GM12878 (cell line): ENCODE results near the gene RAPGEF1. TPM values are rescaled to one million over a fixed set of nuclear protein-coding genes. Genes with fewer than 3 reads are reported as not detected.

ENCODE experiments used
- ATAC-seq: fragments of 200-7000 bp; cut with Tn5 transposase; 3 replicates; pipeline ENCODE4 v1.9.1; 2020; ENCODE audit warnings: mild to moderate bottlenecking, moderate library complexity
- BruUV-seq: library from RNA; stranded (reverse); fragments of 400-500 nt; replicated peaks from 2 replicates; lab custom pipeline; 2021; lab: Mats Ljungman, UMichigan
- CTCF ChIA-PET: fragments of 300-600 bp; sonication (Branson Sonifier 250); formaldehyde crosslinking; extraction: SDS; loops from one replicate; lab custom pipeline; 2021; ENCODE audit warnings: inconsistent platforms; lab: Yijun Ruan, JAX
- POLR2A ChIA-PET: fragments of 350-600 bp; formaldehyde crosslinking; extraction: SDS; loops from one replicate; lab custom pipeline; 2021; ENCODE audit warnings: inconsistent platforms; lab: Charles Lee
- RAD21 ChIA-PET: fragments of 300-600 bp; sonication (Branson Sonifier 250); formaldehyde crosslinking; loops from one replicate; lab custom pipeline; 2023; ENCODE audit warnings: antibody characterized with exemption; ENCODE audit not compliant: unreplicated experiment; lab: Charles Lee
- SMC1A ChIA-PET: fragments of 300-600 bp; sonication (Branson Sonifier 250); formaldehyde crosslinking; loops from one replicate; lab custom pipeline; 2023; ENCODE audit not compliant: unreplicated experiment, uncharacterized antibody; lab: Charles Lee
- DNase-seq: peaks from one replicate; pipeline ENCODE4 v3.0.0-alpha.2; 2011; ENCODE audit warnings: low read depth, low spot score
- FAIRE-seq: peaks from 3 replicates; lab custom pipeline; 2011; peaks lifted over from hg19 to GRCh38; lab: Jason Lieb, UNC
- H2AFZ ChIP-seq: 2 replicates; pipeline ENCODE4 v1.6.0; 2011; ENCODE audit warnings: low read depth, low read length, control low read depth; ENCODE audit not compliant: control insufficient read depth
- H3K27ac ChIP-seq: 2 replicates; pipeline ENCODE4 v1.5.1; 2011; ENCODE audit warnings: control low read depth; ENCODE audit not compliant: control insufficient read depth, insufficient read depth
- H3K27me3 ChIP-seq, 2 experiments: replicated peaks in 1 of 2; 2 replicates each; pipeline versions ENCODE4 v1.6.0 to v1.6.1; 2011; ENCODE audit warnings: low read length in 1 of 2; ENCODE audit not compliant: control insufficient read depth in 2 of 2, insufficient read depth in 2 of 2
- H3K36me3 ChIP-seq, 2 experiments: 2 replicates each; pipeline ENCODE4 v1.5.1; 2011; ENCODE audit warnings: low read length in 1 of 2; ENCODE audit not compliant: control insufficient read depth in 2 of 2, insufficient read depth in 2 of 2
- H3K4me1 ChIP-seq: 2 replicates; pipeline ENCODE4 v1.6.1; 2011; ENCODE audit warnings: mild to moderate bottlenecking, low read length, moderate library complexity, mixed read lengths; ENCODE audit not compliant: control insufficient read depth, insufficient read depth
- H3K4me2 ChIP-seq: 2 replicates; pipeline ENCODE4 v1.6.0; 2011; ENCODE audit warnings: control low read depth; ENCODE audit not compliant: control insufficient read depth, insufficient read depth
- H3K4me3 ChIP-seq: fragments of 200-600 bp; sonication (generic); 2 replicates; pipeline ENCODE4 v1.5.1; 2016
- H3K79me2 ChIP-seq: 2 replicates; pipeline ENCODE4 v1.6.0; 2011; ENCODE audit warnings: low read length; ENCODE audit not compliant: control insufficient read depth, insufficient read depth
- H3K9ac ChIP-seq: 2 replicates; pipeline ENCODE4 v1.8.0; 2011; ENCODE audit warnings: low read length, control low read depth, mixed read lengths; ENCODE audit not compliant: control insufficient read depth, insufficient read depth
- H3K9me3 ChIP-seq: replicated peaks from 3 replicates; pipeline ENCODE4 v1.5.1; 2011; ENCODE audit warnings: mild to moderate bottlenecking, low read length; ENCODE audit not compliant: control insufficient read depth, insufficient read depth
- H4K20me1 ChIP-seq: 2 replicates; pipeline ENCODE4 v1.6.0; 2011; ENCODE audit not compliant: control insufficient read depth, insufficient read depth
- CTCF ChIP-seq, 3 experiments: IDR thresholded peaks in 2 of 3; conservative IDR thresholded peaks in 1 of 3; 2 replicates each; pipeline ENCODE4 v1.5.1; 2011; ENCODE audit warnings: low read depth in 3 of 3, low read length in 3 of 3, mild to moderate bottlenecking in 3 of 3, control low read depth in 2 of 3, moderate library complexity in 2 of 3, inconsistent platforms in 1 of 3, mixed read lengths in 1 of 3; ENCODE audit not compliant: control insufficient read depth in 2 of 3, insufficient read depth in 1 of 3; ENCODE audit errors: extremely low read depth in 1 of 3
- EGR1 ChIP-seq, 2 experiments: IDR thresholded peaks; 1 replicate in 1 of 2; 2 replicates in 1 of 2; pipeline ENCODE4 v1.6.1; 2011 to 2012; ENCODE audit warnings: low read depth in 2 of 2, low read length in 2 of 2, borderline replicate concordance in 1 of 2, mild to moderate bottlenecking in 1 of 2, moderate library complexity in 1 of 2
- RFX5 ChIP-seq: IDR thresholded peaks from 2 replicates; pipeline ENCODE4 v1.6.1; 2011; ENCODE audit warnings: low read depth, low read length, improper control_type of control experiment
- SUPT20H ChIP-seq: IDR thresholded peaks from 2 replicates; pipeline ENCODE4 v1.6.1; 2011; ENCODE audit warnings: low read depth, mild to moderate bottlenecking, low read length, moderate library complexity, borderline replicate concordance; ENCODE audit not compliant: control insufficient read depth
- ZBED1 ChIP-seq: IDR thresholded peaks from 2 replicates; pipeline ENCODE4 v1.6.1; 2016; ENCODE audit warnings: borderline replicate concordance
- ZBTB11 ChIP-seq: fragments of 450-650 bp; formaldehyde crosslinking; IDR thresholded peaks from 2 replicates; pipeline ENCODE4 v1.5.0; 2022; ENCODE audit warnings: mild to moderate bottlenecking, missing genetic modification characterization
- ZNF622 ChIP-seq: fragments of 450-650 bp; IDR thresholded peaks from 2 replicates; pipeline ENCODE4 v1.6.1; 2017; ENCODE audit warnings: mild to moderate bottlenecking, inconsistent platforms
- WGBS: methylation state at CpG from one replicate; pipeline ENCODE4 v1.1.6; 2016; ENCODE audit warnings: low lambda C conversion rate; ENCODE audit not compliant: insufficient replicate concordance, insufficient coverage; ENCODE audit errors: missing lambda C conversion rate; 5-methylcytosine and 5-hydroxymethylcytosine counted together
- in situ Hi-C: fragments of 300-500 bp; cut with MboI; formaldehyde crosslinking; loops from 9 replicates; pipeline ENCODE4 v1.14.3; 2018; ENCODE audit warnings: mixed read lengths
- intact Hi-C: fragments of 100-400 bp; cut with micrococcal nuclease; formaldehyde crosslinking; loops from one replicate; pipeline ENCODE4 v1.14.2; 2022; ENCODE audit not compliant: unreplicated experiment
- polyA plus RNA-seq, 11 experiments: library from polyadenylated mRNA; depleted of rRNA in 4 of 11; unstranded in 6 of 11; stranded (reverse) in 5 of 11; fragments of >200 nt; fragmentation: Nextera tagmentation in 4 of 11; fragmentation: Illumina TruSeq in 1 of 11; extraction: Ambion mirVana in 4 of 11; extraction: Trizol in 1 of 11; gene quantifications; 1 replicate in 1 of 11; 2 replicates in 10 of 11; pipeline versions ENCODE4 v1.2.1 to v1.2.3, GENCODE V29; 2011 to 2016; ENCODE audit warnings: inconsistent platforms in 2 of 11, missing spikeins in 2 of 11, low read depth in 1 of 11
- total RNA-seq, 4 experiments: library from RNA; depleted of rRNA in 3 of 4; stranded (reverse); fragments of >200 nt in 3 of 4; fragmentation: Illumina TruSeq in 1 of 4; extraction: Trizol in 1 of 4; gene quantifications; 2 replicates each; pipeline versions ENCODE4 v1.2.1 to v1.2.3, GENCODE V29; 2013 to 2021

Gene RAPGEF1
- total and polyA plus RNA-seq, 10 of the 15 experiments (the other 5 are each of a cell fraction or from before 2014, with no cell fraction given), result 0.42 to 113 (median 45.9) TPM

GRCh38 chr9:131565369-131565768, 174.5 kb downstream of the RAPGEF1 start:
- Histone ChIP-seq H3K4me1 (no peaks in the 10 kb centered on the region), H3K9ac (no peak overlapping the region), H3K4me2 (no peak overlapping the region), H3K4me3 (no peak overlapping the region), H4K20me1 (no peaks in the 10 kb centered on the region), H3K27me3 (no peaks in the 10 kb centered on the region), H3K9me3 (no peaks in the 10 kb centered on the region; the same call in 2 of the 3 replicates), H2AFZ (no peak overlapping the region), H3K79me2 (no peaks in the 10 kb centered on the region), H3K36me3 (no peaks in the 10 kb centered on the region; a peak in 2 of 4 replicates), H3K27ac (no peak overlapping the region)
- ChIA-PET RAD21 (no interaction called here), POLR2A (no interaction called here), SMC1A (no interaction called here), CTCF (no interaction called here)
- no peak for FAIRE-seq
- TF ChIP-seq RFX5 (no peak), EGR1 (IDR thresholded peaks at IDR 0.05; ENCODE audit: borderline replicate concordance in 1 of 2, low read depth in 2 of 2, low read length in 2 of 2) (no peak), ZBED1 (no peak), ZBTB11 (CRISPR knock-in tag) (no peak), ZNF622 (no peak), SUPT20H (no peak), CTCF (IDR thresholded peaks at IDR 0.05 in 2 of 3, conservative IDR thresholded peaks at IDR 0.05 in 1 of 3; ENCODE audit: control insufficient read depth in 2 of 3, extremely low read depth in 1 of 3, insufficient read depth in 1 of 3, low read depth in 3 of 3, low read length in 3 of 3) (no peak)
- no TSS peak for BruUV-seq
- no peak for ATAC-seq
- intact Hi-C loops, result no loop called here
- in situ Hi-C loops, result no loop called here
- DNase-seq, result no peak
- 81% methylated on average over 5 of the region's 5 CpGs for WGBS
